GM12864 (cell line): Measurements from ENCODE around the gene TRPM3.

Experiments used
- DNase-seq: peaks from one replicate; pipeline ENCODE4 v3.0.0-alpha.2; 2011; ENCODE audit warnings: low read depth
- H3K4me3 ChIP-seq: 2 replicates; pipeline ENCODE4 v1.5.1; 2011; ENCODE audit warnings: mild to moderate bottlenecking, low read depth, low read length, control low read depth
- CTCF ChIP-seq: IDR thresholded peaks from 2 replicates; pipeline ENCODE4 v1.5.1; 2011; ENCODE audit warnings: low read depth, mild to moderate bottlenecking, moderate library complexity, low read length, control low read depth, inconsistent platforms; ENCODE audit errors: missing control alignments

The TRPM3 gene

GRCh38 chr9:71106992-71107391 lies 14.4 kb downstream of the TRPM3 start:
- DNase-seq = no peak
- no peak for TF ChIP-seq CTCF
- no peak overlapping the region for H3K4me3 ChIP-seq

GRCh38 chr9:71105192-71105591 lies 16.2 kb downstream of the TRPM3 start:
- DNase-seq = no peak
- no peak for TF ChIP-seq CTCF
- no peak overlapping the region for H3K4me3 ChIP-seq

- TF ChIP-seq CTCF = no peak
- H3K4me3 ChIP-seq = no peak overlapping the region
- DNase-seq = no peak
Measured at GRCh38 chr9:71098801-71099200, 22.6 kb downstream of the TRPM3 start.

- DNase-seq = no peak
- no peak for TF ChIP-seq CTCF
- no peak overlapping the region for H3K4me3 ChIP-seq
Measured at GRCh38 chr9:71097671-71098070, 23.8 kb downstream of the TRPM3 start.

- H3K4me3 ChIP-seq = no peak overlapping the region
- no peak for DNase-seq
- no peak for TF ChIP-seq CTCF
Measured at GRCh38 chr9:71096421-71097108, 24.9 kb downstream of the TRPM3 start.

GRCh38 chr9:71094708-71095251 lies 26.6 kb downstream of the TRPM3 start:
- no peak for DNase-seq
- no peak for TF ChIP-seq CTCF
- no peak overlapping the region for H3K4me3 ChIP-seq

GRCh38 chr9:71090896-71091295 lies 30.5 kb downstream of the TRPM3 start:
- no peak for DNase-seq
- TF ChIP-seq CTCF = no peak
- no peak overlapping the region for H3K4me3 ChIP-seq
